DOHH2 (cell line): Measurements from ENCODE around the gene KCTD21.

Experiments
- H3F3A ChIP-seq: fragments of 200-600 bp; sonication (generic), shearing (Covaris generic); 2 replicates; pipeline ENCODE4 v1.6.0; 2016; ENCODE audit warnings: antibody characterized with exemption, mild to moderate bottlenecking; ENCODE audit not compliant: control insufficient read depth, insufficient read depth
- H3K27ac ChIP-seq: fragments of 200-600 bp; sonication (generic); 2 replicates; pipeline ENCODE4 v1.5.1; 2014; ENCODE audit warnings: low read depth, mild to moderate bottlenecking, low read length, moderate library complexity
- H3K27me3 ChIP-seq: fragments of 200-600 bp; sonication (generic); 2 replicates; pipeline ENCODE4 v1.6.1; 2014; ENCODE audit warnings: mild to moderate bottlenecking, low read length, mixed read lengths; ENCODE audit not compliant: control insufficient read depth
- H3K36me3 ChIP-seq: fragments of 200-600 bp; sonication (generic); 2 replicates; pipeline ENCODE4 v1.6.1; 2014; ENCODE audit warnings: mild to moderate bottlenecking, low read length, moderate library complexity, mixed read lengths; ENCODE audit not compliant: control insufficient read depth
- H3K4me1 ChIP-seq: fragments of 200-600 bp; sonication (generic); 2 replicates; pipeline ENCODE4 v1.6.1; 2014; ENCODE audit warnings: mild to moderate bottlenecking, low read length, mixed read lengths; ENCODE audit not compliant: control insufficient read depth
- H3K4me2 ChIP-seq: fragments of 200-600 bp; sonication (generic); 2 replicates; pipeline ENCODE4 v1.6.0; 2014; ENCODE audit warnings: mild to moderate bottlenecking, low read length, moderate library complexity
- H3K4me3 ChIP-seq: fragments of 200-600 bp; sonication (generic); 2 replicates; pipeline ENCODE4 v1.5.1; 2014; ENCODE audit warnings: mild to moderate bottlenecking, low read length, mixed read lengths
- H3K79me2 ChIP-seq: fragments of 200-600 bp; sonication (generic); 2 replicates; pipeline ENCODE4 v1.6.1; 2014; ENCODE audit warnings: mild to moderate bottlenecking, low read length, mixed read lengths; ENCODE audit not compliant: control insufficient read depth
- H3K9me2 ChIP-seq: fragments of 200-600 bp; sonication (generic); replicated peaks from 2 replicates; pipeline ENCODE4 v1.6.1; 2014; ENCODE audit warnings: mild to moderate bottlenecking, low read length, mixed read lengths; ENCODE audit not compliant: control insufficient read depth
- H3K9me3 ChIP-seq: fragments of 200-600 bp; sonication (generic); 2 replicates; pipeline ENCODE4 v1.6.1; 2014; ENCODE audit warnings: antibody characterized with exemption, low read length, mixed read lengths; ENCODE audit not compliant: control insufficient read depth, insufficient read depth
- H4K20me1 ChIP-seq: fragments of 200-600 bp; sonication (generic); 2 replicates; pipeline ENCODE4 v1.6.0; 2014; ENCODE audit warnings: low read depth, mild to moderate bottlenecking, antibody characterized with exemption, low read length, moderate library complexity; ENCODE audit not compliant: control insufficient read depth, insufficient read depth
- CTCF ChIP-seq: fragments of 200-600 bp; sonication (generic); IDR thresholded peaks from one replicate; pipeline ENCODE4 v1.5.1; 2014; ENCODE audit warnings: antibody characterized with exemption, mild to moderate bottlenecking, low read depth, low read length; ENCODE audit not compliant: poor library complexity, severe bottlenecking
- EZH2phosphoT487 ChIP-seq: fragments of 200-600 bp; sonication (generic); IDR thresholded peaks from 2 replicates; pipeline ENCODE4 v1.6.1; 2017; ENCODE audit warnings: borderline replicate concordance, mild to moderate bottlenecking, antibody characterized with exemption, low read length, moderate library complexity, mixed read lengths

Gene KCTD21

GRCh38 chr11:78221396-78222315, 33.2 kb upstream of the KCTD21 start:
- Histone ChIP-seq H3K9me2 (no peaks in the 10 kb centered on the region), H4K20me1 (no peaks in the 10 kb centered on the region), H3K4me1 (peaks cover 25% of the 10 kb centered on the region), H3K27me3 (no peaks in the 10 kb centered on the region), H3F3A (no peaks in the 10 kb centered on the region), H3K36me3 (no peaks in the 10 kb centered on the region), H3K9me3 (no peaks in the 10 kb centered on the region), H3K27ac (no peak overlapping the region), H3K79me2 (no peaks in the 10 kb centered on the region), H3K4me2 (no peak overlapping the region), H3K4me3 (no peak overlapping the region)
- TF ChIP-seq CTCF: no peak
- TF ChIP-seq EZH2phosphoT487: no peak

GRCh38 chr11:78220218-78221157, 32.1 kb upstream of the KCTD21 start:
- Histone ChIP-seq H3F3A (no peaks in the 10 kb centered on the region), H3K27me3 (no peaks in the 10 kb centered on the region), H3K79me2 (no peaks in the 10 kb centered on the region), H3K4me3 (no peak overlapping the region), H3K36me3 (no peaks in the 10 kb centered on the region), H4K20me1 (no peaks in the 10 kb centered on the region), H3K27ac (no peak overlapping the region), H3K4me2 (no peak overlapping the region), H3K9me2 (no peaks in the 10 kb centered on the region), H3K9me3 (no peaks in the 10 kb centered on the region), H3K4me1 (peaks cover 25% of the 10 kb centered on the region)
- TF ChIP-seq CTCF (no peak), EZH2phosphoT487 (no peak)

DNA sequence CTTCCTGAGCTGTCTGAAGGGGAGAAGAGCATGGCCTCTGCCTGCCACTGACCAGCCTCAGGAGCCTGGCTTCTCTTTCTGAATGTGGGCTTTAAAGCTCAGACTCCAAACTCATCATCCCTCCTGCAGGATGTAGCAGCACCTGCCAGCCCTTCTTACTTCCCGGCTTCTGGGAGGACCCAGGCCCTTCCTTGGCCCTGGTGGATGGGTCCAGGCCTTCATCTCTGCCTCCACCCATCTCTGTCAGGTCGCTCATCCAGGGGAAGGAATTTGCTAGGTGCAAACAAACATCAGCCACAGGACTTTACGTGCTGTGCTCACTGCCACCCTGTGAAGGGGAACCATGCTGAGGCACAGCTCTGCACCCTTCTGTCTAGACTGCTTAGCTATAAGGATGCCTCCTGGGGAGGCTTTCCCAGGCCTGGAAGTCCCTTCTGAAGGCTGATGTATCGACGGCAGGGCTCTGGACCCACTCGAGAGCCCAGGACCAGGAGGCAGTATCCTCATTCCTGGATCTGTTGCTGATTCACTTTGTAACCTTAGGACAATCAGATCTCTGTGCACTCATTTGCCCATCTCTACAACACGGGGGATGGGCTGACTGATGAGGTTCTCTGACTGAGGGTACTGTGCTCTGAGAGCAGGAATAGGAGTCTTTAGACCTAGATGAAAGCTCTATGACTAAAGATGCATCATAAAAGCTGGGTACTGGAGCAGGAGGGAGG, 31.2 kb upstream of the KCTD21 start:
- Histone ChIP-seq H3K36me3 (no peaks in the 10 kb centered on the region), H3K4me3 (no peak overlapping the region), H3K79me2 (no peaks in the 10 kb centered on the region), H3K9me3 (no peaks in the 10 kb centered on the region), H3K4me1 (peaks cover 21% of the 10 kb centered on the region), H3K4me2 (no peak overlapping the region), H4K20me1 (no peaks in the 10 kb centered on the region), H3F3A (no peaks in the 10 kb centered on the region), H3K27me3 (no peaks in the 10 kb centered on the region), H3K9me2 (no peaks in the 10 kb centered on the region), H3K27ac (no peak overlapping the region)
- TF ChIP-seq CTCF (no peak), EZH2phosphoT487 (no peak)
